SU-DHL-6 (cell line): ENCODE measurements around the gene RNASE12.

Experiments used
- EZH2phosphoT487 ChIP-seq: fragments of 200-600 bp; sonication (generic), shearing (Covaris generic); conservative IDR thresholded peaks from 2 replicates; pipeline ENCODE4 v1.6.1; 2018; ENCODE audit warnings: mild to moderate bottlenecking, antibody characterized with exemption, low read length, moderate library complexity, mixed read lengths
- TF ChIP-seq, protein P1 (sequence below): fragments of 200-600 bp; sonication (generic); IDR thresholded peaks from one replicate; pipeline ENCODE4 v1.5.1; 2017; ENCODE audit warnings: antibody characterized with exemption, mild to moderate bottlenecking, low read length, moderate library complexity; ENCODE audit not compliant: insufficient read depth, poor library complexity, severe bottlenecking

DNA sequence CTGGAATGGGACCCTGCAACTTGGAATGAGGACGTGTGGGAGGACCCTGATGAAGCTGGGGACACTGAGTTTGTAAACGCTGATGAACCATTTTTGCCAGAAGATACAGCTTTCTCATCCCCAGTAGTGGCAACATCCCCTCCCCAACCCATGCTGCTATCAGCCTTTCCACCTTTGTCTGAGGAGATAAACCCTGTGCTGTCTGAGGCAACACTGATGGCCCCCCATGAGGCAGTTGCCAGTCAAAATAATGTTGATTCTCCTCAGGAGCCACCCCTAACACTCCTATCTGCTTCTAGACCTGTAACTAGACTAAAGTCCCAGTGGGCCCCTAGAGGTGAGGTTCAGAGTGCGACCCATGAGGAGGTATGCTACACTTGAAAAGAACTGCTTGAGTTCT is 22.8 kb downstream of the RNASE12 start:
- TF ChIP-seq, protein P1, sequence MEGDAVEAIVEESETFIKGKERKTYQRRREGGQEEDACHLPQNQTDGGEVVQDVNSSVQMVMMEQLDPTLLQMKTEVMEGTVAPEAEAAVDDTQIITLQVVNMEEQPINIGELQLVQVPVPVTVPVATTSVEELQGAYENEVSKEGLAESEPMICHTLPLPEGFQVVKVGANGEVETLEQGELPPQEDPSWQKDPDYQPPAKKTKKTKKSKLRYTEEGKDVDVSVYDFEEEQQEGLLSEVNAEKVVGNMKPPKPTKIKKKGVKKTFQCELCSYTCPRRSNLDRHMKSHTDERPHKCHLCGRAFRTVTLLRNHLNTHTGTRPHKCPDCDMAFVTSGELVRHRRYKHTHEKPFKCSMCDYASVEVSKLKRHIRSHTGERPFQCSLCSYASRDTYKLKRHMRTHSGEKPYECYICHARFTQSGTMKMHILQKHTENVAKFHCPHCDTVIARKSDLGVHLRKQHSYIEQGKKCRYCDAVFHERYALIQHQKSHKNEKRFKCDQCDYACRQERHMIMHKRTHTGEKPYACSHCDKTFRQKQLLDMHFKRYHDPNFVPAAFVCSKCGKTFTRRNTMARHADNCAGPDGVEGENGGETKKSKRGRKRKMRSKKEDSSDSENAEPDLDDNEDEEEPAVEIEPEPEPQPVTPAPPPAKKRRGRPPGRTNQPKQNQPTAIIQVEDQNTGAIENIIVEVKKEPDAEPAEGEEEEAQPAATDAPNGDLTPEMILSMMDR, result no peak
- TF ChIP-seq EZH2phosphoT487, result no peak
